K562 (cell line): Measurements from ENCODE around the gene GOLGA2.

Source experiments
- CTCF ChIP-seq, 3 experiments: IDR thresholded peaks in 2 of 3; conservative IDR thresholded peaks in 1 of 3; 2 replicates each; pipeline ENCODE4 v1.5.1; 2011 to 2012; ENCODE audit warnings: low read length in 3 of 3, mild to moderate bottlenecking in 3 of 3, control low read depth in 2 of 3, improper control_type of control experiment in 1 of 3, inconsistent platforms in 1 of 3, low read depth in 1 of 3, mixed read lengths in 1 of 3, moderate library complexity in 1 of 3; ENCODE audit not compliant: insufficient read depth in 2 of 3
- YY1 ChIP-seq, 3 experiments: IDR thresholded peaks; 2 replicates each; pipeline ENCODE4 v1.6.1; 2011; ENCODE audit warnings: low read length in 2 of 3, mild to moderate bottlenecking in 2 of 3, moderate library complexity in 2 of 3, borderline replicate concordance in 1 of 3, control low read depth in 1 of 3, low read depth in 1 of 3; ENCODE audit not compliant: insufficient read depth in 3 of 3, insufficient replicate concordance in 2 of 3, control insufficient read depth in 1 of 3, insufficient read length in 1 of 3; ENCODE audit errors: extremely low read depth in 1 of 3
- TF ChIP-seq, protein P1 (sequence below): sonication (generic); formaldehyde crosslinking; IDR thresholded peaks from 2 replicates; pipeline ENCODE4 v1.9.0; 2022; ENCODE audit warnings: mild to moderate bottlenecking, missing genetic modification reagents

- TF ChIP-seq CTCF (IDR thresholded peaks at IDR 0.05 in 2 of 3, conservative IDR thresholded peaks at IDR 0.05 in 1 of 3; ENCODE audit: insufficient read depth in 2 of 3, low read depth in 1 of 3, low read length in 3 of 3) = no peak
- TF ChIP-seq YY1 (IDR thresholded peaks at IDR 0.05; ENCODE audit: borderline replicate concordance in 1 of 3, control insufficient read depth in 1 of 3, extremely low read depth in 1 of 3, insufficient read depth in 3 of 3, insufficient read length in 1 of 3, insufficient replicate concordance in 2 of 3, low read depth in 1 of 3, low read length in 2 of 3) = peak in 1 of 3 experiments; percentile 15
- TF ChIP-seq, protein P1, sequence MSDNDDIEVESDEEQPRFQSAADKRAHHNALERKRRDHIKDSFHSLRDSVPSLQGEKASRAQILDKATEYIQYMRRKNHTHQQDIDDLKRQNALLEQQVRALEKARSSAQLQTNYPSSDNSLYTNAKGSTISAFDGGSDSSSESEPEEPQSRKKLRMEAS (CRISPR knock-in tag) = no peak
Measured at GRCh38 chr9:128252317-128253139, 23.3 kb downstream of the GOLGA2 start.
